Measurements from ENCODE around the gene TPO.

DNA sequence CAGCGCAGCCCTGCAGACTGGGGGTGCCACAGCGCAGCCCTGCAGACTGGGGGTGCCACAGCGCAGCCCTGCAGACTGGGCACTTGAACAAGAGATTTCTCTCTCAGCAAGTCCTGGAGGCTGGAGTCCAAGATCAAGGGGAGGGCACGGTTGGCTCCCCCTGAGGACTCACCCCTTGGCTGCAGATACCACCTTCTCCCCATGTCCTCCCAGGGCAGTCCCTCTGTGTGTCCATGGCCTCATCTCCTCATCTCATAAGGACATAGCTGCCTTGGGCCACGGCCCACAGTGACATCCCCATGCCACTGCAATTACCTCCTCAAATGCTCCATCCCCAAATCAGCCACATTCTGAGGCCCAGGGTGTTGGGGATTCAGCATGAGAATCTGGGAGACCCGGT is 98.2 kb downstream of the TPO start:
- TF ChIP-seq GATA2 (IDR thresholded peaks at IDR 0.05; ENCODE audit: low read depth, low read length) (no peak), GATA3 (IDR thresholded peaks at IDR 0.05; ENCODE audit: low read depth, low read length) (no peak)
